Measurements from ENCODE around the gene SNX32. TPM values are rescaled to one million over a fixed set of nuclear protein-coding genes. Genes with fewer than 3 reads are reported as not detected.
A peak's percentile ranks its signal among the peaks of the same experiment; 100 is the strongest.

The SNX32 gene
- total and polyA plus RNA-seq, 2 donors (not counting 3 experiments of a cell fraction or from before 2014, with no cell fraction given): 0.19 TPM; not detected in 1

- ChIA-PET CTCF (interaction anchor here (0.8 to 6.2 kb wide), 2 partner anchors 6 to 20 kb away, joined by 3 to 69 read pairs; partner anchors contain the start of genes CCDC85B and FIBP), POLR2A (interaction anchor here (0.7 to 1.3 kb wide), 2 partner anchors 19 to 76 kb away, joined by 4 read pairs; no protein-coding TSS in a partner anchor)
- H3K4me1 ChIP-seq (ENCODE audit: control insufficient read depth, extremely low read depth, insufficient read depth, low read length): peaks cover 60% of the 10 kb centered on the region
- H3K9me3 ChIP-seq (replicated peaks; ENCODE audit: control insufficient read depth, insufficient read depth, low read length): no peaks in the 10 kb centered on the region
- H4K20me1 ChIP-seq (replicated peaks; ENCODE audit: control insufficient read depth, extremely low read depth, insufficient read depth, low read length): no peaks in the 10 kb centered on the region
- H3K36me3 ChIP-seq (ENCODE audit: control insufficient read depth in 2 of 2, extremely low read depth in 1 of 2, insufficient read depth in 2 of 2, low read length in 2 of 2): peaks cover 5 to 8% of the 10 kb centered on the region in 2 experiments
- H3K9me1 ChIP-seq (replicated peaks; ENCODE audit: control insufficient read depth, extremely low read depth, insufficient read depth, low read length): no peaks in the 10 kb centered on the region
- FAIRE-seq: no peak
- TF ChIP-seq MYC (IDR thresholded peaks at IDR 0.05; ENCODE audit: low read depth, low read length) (no peak), POLR2A (IDR thresholded peaks at IDR 0.05; ENCODE audit: low read depth, low read length) (peak; percentile 3)
- no peak for DNase-seq (ENCODE audit: low read depth, low spot score)
- H3K4me3 ChIP-seq (replicated peaks in 1 of 3; ENCODE audit: insufficient read depth in 1 of 3, low read depth in 1 of 3, low read length in 3 of 3): no peak overlapping the region
- no TSS peak for BruUV-seq (replicated peaks)
- peak overlapping the region; percentile 27 for H3K27ac ChIP-seq (ENCODE audit: insufficient read depth, low read depth, low read length)
- intact Hi-C loops (cut with micrococcal nuclease) (no loop called here), dilution Hi-C loops (cut with MboI; ENCODE audit: extremely low pct_ligation_motif_present, low sequenced_read_pairs) (no loop called here)
- H3K4me2 ChIP-seq (ENCODE audit: insufficient read depth, low read length): peak overlapping the region; percentile 37
- no peak overlapping the region for H3K9ac ChIP-seq (replicated peaks; ENCODE audit: extremely low read depth, insufficient read depth, low read length)
- H3K27me3 ChIP-seq (ENCODE audit: control insufficient read depth in 2 of 2, insufficient read depth in 2 of 2, low read length in 2 of 2): no peaks in the 10 kb centered on the region
- no peak overlapping the region for H2AFZ ChIP-seq (ENCODE audit: low read depth, low read length)
- H3K79me2 ChIP-seq (ENCODE audit: control insufficient read depth, insufficient read depth, low read length): peaks cover 81% of the 10 kb centered on the region
These were observed 62.6 kb downstream of the SNX32 start for GRCh38 chr11:65896034-65896999.

GRCh38 chr11:65897020-65897471, 63.3 kb downstream of the SNX32 start:
- TF ChIP-seq JUN (IDR thresholded peaks at IDR 0.05; ENCODE audit: borderline replicate concordance, insufficient read depth, insufficient read length, low read depth): no peak
- peak; percentile 30 for TF ChIP-seq POLR2AphosphoS5 (IDR thresholded peaks at IDR 0.05; ENCODE audit: insufficient read depth, low read depth, low read length)
- Histone ChIP-seq H3K9me1 (replicated peaks; ENCODE audit: control insufficient read depth, extremely low read depth, insufficient read depth, low read length) (no peaks in the 10 kb centered on the region), H3K79me2 (ENCODE audit: control insufficient read depth, insufficient read depth, low read length) (peaks cover 75% of the 10 kb centered on the region), H3K36me3 (ENCODE audit: control insufficient read depth in 2 of 2, extremely low read depth in 1 of 2, insufficient read depth in 2 of 2, low read length in 2 of 2) (peaks cover 5 to 8% of the 10 kb centered on the region in 2 experiments), H3K9me3 (replicated peaks; ENCODE audit: control insufficient read depth, insufficient read depth, low read length) (no peaks in the 10 kb centered on the region), H3K27me3 (ENCODE audit: control insufficient read depth in 2 of 2, insufficient read depth in 2 of 2, low read length in 2 of 2) (no peaks in the 10 kb centered on the region), H3K4me2 (ENCODE audit: insufficient read depth, low read length) (peak overlapping the region; percentile 37), H3K4me1 (ENCODE audit: control insufficient read depth, extremely low read depth, insufficient read depth, low read length) (peaks cover 58% of the 10 kb centered on the region), H2AFZ (ENCODE audit: low read depth, low read length) (no peak overlapping the region), H4K20me1 (replicated peaks; ENCODE audit: control insufficient read depth, extremely low read depth, insufficient read depth, low read length) (no peaks in the 10 kb centered on the region), H3K4me3 (replicated peaks in 1 of 3; ENCODE audit: insufficient read depth in 1 of 3, low read depth in 1 of 3, low read length in 3 of 3) (no peak overlapping the region), H3K27ac (ENCODE audit: insufficient read depth, low read depth, low read length) (peak overlapping the region; percentile 27), H3K9ac (replicated peaks; ENCODE audit: extremely low read depth, insufficient read depth, low read length) (no peak overlapping the region)
- POLR2A ChIA-PET: interaction anchor here (0.7 to 2.5 kb wide), 3 partner anchors 8 to 375 kb away, joined by 3 to 16 read pairs (median 4); partner anchors contain the start of gene FIBP
- no peak for DNase-seq (ENCODE audit: low read depth, low spot score)
- dilution Hi-C loops (cut with MboI; ENCODE audit: extremely low pct_ligation_motif_present, low sequenced_read_pairs): no loop called here
- peak; percentile 48 for FAIRE-seq
- intact Hi-C loops (cut with micrococcal nuclease): no loop called here
- BruUV-seq (replicated peaks): no TSS peak
- CTCF ChIA-PET: interaction anchor here (0.8 to 6.2 kb wide), 2 partner anchors 7 to 19 kb away, joined by 3 to 69 read pairs; partner anchors contain the start of genes CCDC85B and FIBP

All from endothelial cell of umbilical vein (primary cell).